Thoracic aorta (tissue), 2 donors: ENCODE measurements around the gene STXBP6. TPM values are rescaled to one million over a fixed set of nuclear protein-coding genes. Genes with fewer than 3 reads are reported as not detected.
"Not testable (repeated sequence)": the region's sequence is repeated elsewhere in the genome, so short reads cannot be mapped to it uniquely, and the experiment has no call there.

Experiments
- ATAC-seq: fragments of 150-250 bp; one replicate; pipeline ENCODE4 v1.8.0; 2017; ENCODE audit warnings: low read depth; ENCODE audit not compliant: insufficient number of reproducible peaks, low FRiP score
- DNase-seq: peaks from one replicate; pipeline ENCODE4 v3.0.0-alpha.2; 2020; ENCODE audit warnings: low spot score
- H3K27ac ChIP-seq, 2 donors: fragments of 200-600 bp; sonication (generic); 1 replicate in 1 of 2; 2 replicates in 1 of 2; pipeline ENCODE4 v1.5.1; 2016; ENCODE audit warnings: mild to moderate bottlenecking in 2 of 2, moderate library complexity in 2 of 2
- H3K27me3 ChIP-seq: fragments of 200-600 bp; sonication (generic); replicated peaks from 2 replicates; pipeline ENCODE4 v1.6.0; 2016; ENCODE audit warnings: mild to moderate bottlenecking; ENCODE audit not compliant: insufficient read depth
- H3K36me3 ChIP-seq: fragments of 200-600 bp; sonication (generic); one replicate; pipeline ENCODE4 v1.5.1; 2016
- H3K4me1 ChIP-seq, 2 donors: fragments of 200-600 bp; sonication (generic); 1 replicate in 1 of 2; 2 replicates in 1 of 2; pipeline versions ENCODE4 v1.5.1 to v1.6.0; 2016; ENCODE audit warnings: low read depth in 2 of 2, mild to moderate bottlenecking in 1 of 2; ENCODE audit not compliant: control insufficient read depth in 1 of 2
- H3K4me3 ChIP-seq: fragments of 200-600 bp; sonication (generic); 2 replicates; pipeline ENCODE4 v1.5.1; 2016; ENCODE audit warnings: mild to moderate bottlenecking
- H3K9me3 ChIP-seq: fragments of 200-600 bp; sonication (generic); 2 replicates; pipeline ENCODE4 v1.5.1; 2016
- total RNA-seq, 2 donors: library from RNA; depleted of rRNA; stranded (reverse); fragments of >200 nt; gene quantifications; one replicate each; pipeline versions ENCODE4 v1.1.0 to v1.2.3, GENCODE V29; 2016
- TF ChIP-seq, protein P1 (sequence below): fragments of 200-600 bp; sonication (generic); IDR thresholded peaks from one replicate; pipeline ENCODE4 v1.5.1; 2019; ENCODE audit warnings: antibody characterized with exemption

STXBP6 gene
- total RNA-seq, 2 donors from 2014 or later: 3.1 to 4.4 TPM

DNA sequence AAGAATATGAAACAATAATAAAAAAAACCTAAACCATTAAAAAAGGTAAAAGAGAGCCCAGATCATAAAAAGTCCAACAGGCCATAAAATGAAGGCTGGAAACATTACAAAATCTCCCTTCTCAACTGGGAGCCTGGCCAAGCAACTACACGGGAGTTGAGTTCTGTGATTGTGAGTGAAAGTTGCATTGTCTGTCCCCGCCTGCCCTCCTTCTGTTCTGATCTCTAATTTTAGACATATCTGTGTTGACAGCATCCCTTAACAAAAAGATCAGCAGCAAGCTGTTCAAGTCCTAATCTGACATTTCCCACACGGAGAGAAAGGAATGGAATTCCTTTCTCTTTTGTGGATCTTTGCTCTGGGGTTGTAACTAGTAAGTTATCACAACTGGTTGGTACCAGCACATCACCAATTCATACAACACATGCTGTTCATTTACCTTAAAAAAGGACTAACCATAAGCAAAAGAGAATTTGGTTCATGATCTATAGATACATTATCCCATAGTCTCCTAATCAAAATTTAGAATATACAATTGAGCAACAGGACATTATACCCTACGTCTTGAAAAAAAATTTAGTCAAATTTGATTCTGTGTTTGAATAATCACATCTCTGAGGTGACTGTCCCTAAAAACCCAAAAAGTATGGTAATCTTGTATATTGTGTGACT is 210.9 kb downstream of the STXBP6 start:
- Histone ChIP-seq H3K4me1 (no peaks in the 10 kb centered on the region), H3K27ac (no peak overlapping the region), H3K36me3 (no peaks in the 10 kb centered on the region), H3K4me3 (no peak overlapping the region), H3K9me3 (no peaks in the 10 kb centered on the region), H3K27me3 (no peaks in the 10 kb centered on the region)
- no peak for DNase-seq
- TF ChIP-seq, protein P1, sequence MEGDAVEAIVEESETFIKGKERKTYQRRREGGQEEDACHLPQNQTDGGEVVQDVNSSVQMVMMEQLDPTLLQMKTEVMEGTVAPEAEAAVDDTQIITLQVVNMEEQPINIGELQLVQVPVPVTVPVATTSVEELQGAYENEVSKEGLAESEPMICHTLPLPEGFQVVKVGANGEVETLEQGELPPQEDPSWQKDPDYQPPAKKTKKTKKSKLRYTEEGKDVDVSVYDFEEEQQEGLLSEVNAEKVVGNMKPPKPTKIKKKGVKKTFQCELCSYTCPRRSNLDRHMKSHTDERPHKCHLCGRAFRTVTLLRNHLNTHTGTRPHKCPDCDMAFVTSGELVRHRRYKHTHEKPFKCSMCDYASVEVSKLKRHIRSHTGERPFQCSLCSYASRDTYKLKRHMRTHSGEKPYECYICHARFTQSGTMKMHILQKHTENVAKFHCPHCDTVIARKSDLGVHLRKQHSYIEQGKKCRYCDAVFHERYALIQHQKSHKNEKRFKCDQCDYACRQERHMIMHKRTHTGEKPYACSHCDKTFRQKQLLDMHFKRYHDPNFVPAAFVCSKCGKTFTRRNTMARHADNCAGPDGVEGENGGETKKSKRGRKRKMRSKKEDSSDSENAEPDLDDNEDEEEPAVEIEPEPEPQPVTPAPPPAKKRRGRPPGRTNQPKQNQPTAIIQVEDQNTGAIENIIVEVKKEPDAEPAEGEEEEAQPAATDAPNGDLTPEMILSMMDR: no peak
- no peak for ATAC-seq

DNA sequence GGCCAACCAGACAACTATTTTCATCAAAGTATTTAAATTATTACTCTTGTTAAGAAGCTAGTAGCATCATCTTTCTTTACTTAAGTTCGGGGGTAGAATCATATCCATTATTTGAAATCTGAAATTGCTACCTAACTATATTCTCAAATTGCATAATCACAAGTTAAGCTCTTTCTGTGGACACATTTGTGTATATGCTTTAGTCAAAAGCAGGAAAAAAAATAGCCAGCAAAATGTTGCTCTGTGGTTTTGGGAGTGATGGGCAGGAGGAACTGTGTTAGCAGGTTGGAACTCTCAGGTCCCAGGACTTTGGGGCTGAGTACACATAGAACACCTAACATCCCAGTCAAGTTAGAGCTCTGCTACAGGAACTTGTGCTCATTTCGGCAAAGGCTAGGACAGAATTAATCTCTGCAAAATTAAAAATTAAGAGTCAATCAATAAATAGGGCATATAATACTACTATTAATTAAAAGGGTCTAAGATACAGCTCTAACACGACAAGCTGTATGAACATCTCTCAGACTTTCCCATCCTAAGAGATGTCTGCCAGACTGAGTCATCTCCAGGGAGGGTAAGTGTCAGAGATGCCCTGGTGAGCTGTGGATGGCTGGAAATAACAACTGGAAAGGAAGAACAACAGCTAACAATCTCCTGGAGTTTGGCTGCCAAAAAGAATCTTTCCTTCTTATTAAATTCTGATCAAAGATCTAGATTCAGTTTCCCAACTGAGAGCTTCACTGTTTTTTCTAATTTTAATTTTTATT is 212.5 kb downstream of the STXBP6 start:
- no peak for DNase-seq

DNA sequence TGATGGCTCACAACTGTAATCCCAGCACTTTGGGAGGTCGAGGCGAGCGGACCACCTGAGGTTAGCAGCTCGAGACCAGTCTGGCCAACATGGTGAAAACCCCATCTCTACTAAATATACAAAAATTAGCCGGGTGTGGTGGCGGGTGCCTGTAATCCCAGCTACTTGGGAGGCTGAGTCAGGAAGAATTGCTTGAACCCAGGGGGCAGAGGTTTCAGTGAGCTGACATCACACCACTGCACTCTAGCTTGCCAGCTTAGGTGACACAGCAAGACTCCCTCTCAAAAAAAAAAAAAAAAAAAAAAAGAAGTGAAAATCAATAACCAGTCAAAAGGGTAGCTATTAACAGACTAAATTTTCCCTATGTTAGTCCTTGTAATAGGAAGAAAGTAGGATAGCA is 213.6 kb downstream of the STXBP6 start:
- H3K9me3 ChIP-seq, H3K4me1 ChIP-seq, H3K36me3 ChIP-seq, DNase-seq, H3K27ac ChIP-seq, H3K4me3 ChIP-seq, H3K27me3 ChIP-seq, ATAC-seq: not testable (repeated sequence)

More for the DNA sequence above, 212.5 kb downstream of the STXBP6 start:
- no peak for ATAC-seq
- H3K27ac ChIP-seq: no peak overlapping the region
- no peaks in the 10 kb centered on the region for H3K9me3 ChIP-seq
- H3K4me3 ChIP-seq: no peak overlapping the region
- TF ChIP-seq, protein P1: no peak
- H3K27me3 ChIP-seq: no peaks in the 10 kb centered on the region
- H3K36me3 ChIP-seq: no peaks in the 10 kb centered on the region
- no peaks in the 10 kb centered on the region for H3K4me1 ChIP-seq

DNA sequence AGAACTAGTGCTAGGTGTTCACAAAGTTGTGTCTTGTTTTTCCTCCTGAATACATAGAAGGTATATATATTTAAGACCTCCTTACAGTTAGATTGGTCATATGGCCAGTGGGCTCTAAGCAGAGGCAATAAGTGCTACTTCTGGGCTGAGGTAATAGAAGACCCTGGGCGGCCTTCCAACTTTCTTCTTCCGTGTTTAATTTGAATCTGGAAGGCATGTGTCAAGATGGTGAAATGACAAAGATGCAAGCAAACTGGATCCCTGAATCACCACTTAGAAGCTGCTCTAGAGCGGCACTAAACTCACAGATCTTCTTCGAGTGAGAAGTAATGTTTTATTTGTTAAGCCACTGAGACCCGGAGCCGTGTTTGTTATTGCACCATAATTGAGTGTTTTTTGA is 215.0 kb downstream of the STXBP6 start:
- H3K4me3 ChIP-seq: no peak overlapping the region
- no peaks in the 10 kb centered on the region for H3K27me3 ChIP-seq
- H3K9me3 ChIP-seq: no peaks in the 10 kb centered on the region
- DNase-seq (no peak), ATAC-seq (no peak)
- H3K27ac ChIP-seq: no peak overlapping the region
- no peaks in the 10 kb centered on the region for H3K4me1 ChIP-seq
- H3K36me3 ChIP-seq: no peaks in the 10 kb centered on the region
- TF ChIP-seq, protein P1: no peak

DNA sequence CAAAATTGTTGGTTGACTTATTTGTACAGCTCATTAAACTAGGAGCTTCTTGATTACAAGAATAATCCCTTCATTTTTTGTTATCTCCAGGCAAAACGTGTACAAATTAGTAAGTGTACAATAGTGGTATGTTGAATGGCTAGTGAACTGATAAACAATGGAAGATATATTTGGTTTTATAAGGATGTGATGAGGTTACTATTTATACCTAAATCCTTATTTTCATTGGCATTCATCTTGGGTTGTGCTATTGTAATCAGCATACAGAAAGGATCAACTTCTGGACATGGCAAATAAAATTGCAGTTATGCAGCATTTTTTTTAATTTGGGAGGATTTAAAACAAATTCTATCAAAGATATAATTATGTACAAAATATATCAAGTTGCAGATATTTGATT is 216.6 kb downstream of the STXBP6 start:
- H3K4me3 ChIP-seq: no peak overlapping the region
- H3K27ac ChIP-seq: no peak overlapping the region
- H3K4me1 ChIP-seq: no peaks in the 10 kb centered on the region
- H3K9me3 ChIP-seq: no peaks in the 10 kb centered on the region
- no peak for DNase-seq
- no peak for ATAC-seq
- no peaks in the 10 kb centered on the region for H3K27me3 ChIP-seq
- TF ChIP-seq, protein P1: no peak
- H3K36me3 ChIP-seq: no peaks in the 10 kb centered on the region
